ENCODE results near the gene PBX3. TPM values are rescaled to one million over a fixed set of nuclear protein-coding genes. Genes with fewer than 3 reads are reported as not detected.
"Not testable (repeated sequence)": the region's sequence is repeated elsewhere in the genome, so short reads cannot be mapped to it uniquely, and the experiment has no call there.

PBX3 gene
- total RNA-seq, 6 experiments from 2014 or later = 13.0 to 20.2 (median 15.0) TPM

DNA sequence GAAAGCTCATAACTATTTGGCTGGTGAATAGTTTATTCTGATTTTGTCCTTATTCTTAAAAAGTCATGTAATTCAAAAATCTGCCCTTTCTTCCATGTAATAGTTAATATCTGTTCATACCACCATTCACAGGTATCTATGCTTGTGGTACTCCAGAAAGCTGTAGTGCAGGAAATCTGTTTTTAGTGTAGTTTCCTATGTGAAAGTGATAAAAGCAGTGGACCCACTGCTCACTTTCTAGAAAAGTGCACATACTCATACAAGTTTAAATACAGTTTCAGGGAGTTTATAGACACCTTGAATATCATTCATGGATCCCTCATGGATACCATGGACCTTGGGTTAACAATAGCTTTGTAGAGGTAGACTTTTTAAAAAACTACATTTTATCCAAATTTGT is 20.2 kb downstream of the PBX3 start:
- Histone ChIP-seq H3K9me3 (no peaks in the 10 kb centered on the region), H3K4me1 (peaks cover 0 to 3% (median 0%) of the 10 kb centered on the region in 4 donors), H3K27me3 (no peaks in the 10 kb centered on the region), H3K4me3 (no peak overlapping the region), H3K27ac (no peak overlapping the region), H3K36me3 (no peaks in the 10 kb centered on the region)
- ATAC-seq = no peak
- intact Hi-C loops (cut with DNase I) = no loop called here
- no peak for DNase-seq
- no peak for TF ChIP-seq POLR2A (IDR thresholded peaks at IDR 0.05)
- TF ChIP-seq, protein P1, sequence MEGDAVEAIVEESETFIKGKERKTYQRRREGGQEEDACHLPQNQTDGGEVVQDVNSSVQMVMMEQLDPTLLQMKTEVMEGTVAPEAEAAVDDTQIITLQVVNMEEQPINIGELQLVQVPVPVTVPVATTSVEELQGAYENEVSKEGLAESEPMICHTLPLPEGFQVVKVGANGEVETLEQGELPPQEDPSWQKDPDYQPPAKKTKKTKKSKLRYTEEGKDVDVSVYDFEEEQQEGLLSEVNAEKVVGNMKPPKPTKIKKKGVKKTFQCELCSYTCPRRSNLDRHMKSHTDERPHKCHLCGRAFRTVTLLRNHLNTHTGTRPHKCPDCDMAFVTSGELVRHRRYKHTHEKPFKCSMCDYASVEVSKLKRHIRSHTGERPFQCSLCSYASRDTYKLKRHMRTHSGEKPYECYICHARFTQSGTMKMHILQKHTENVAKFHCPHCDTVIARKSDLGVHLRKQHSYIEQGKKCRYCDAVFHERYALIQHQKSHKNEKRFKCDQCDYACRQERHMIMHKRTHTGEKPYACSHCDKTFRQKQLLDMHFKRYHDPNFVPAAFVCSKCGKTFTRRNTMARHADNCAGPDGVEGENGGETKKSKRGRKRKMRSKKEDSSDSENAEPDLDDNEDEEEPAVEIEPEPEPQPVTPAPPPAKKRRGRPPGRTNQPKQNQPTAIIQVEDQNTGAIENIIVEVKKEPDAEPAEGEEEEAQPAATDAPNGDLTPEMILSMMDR (IDR thresholded peaks at IDR 0.05) = no peak

GRCh38 chr9:125768803-125769202 is 21.6 kb downstream of the PBX3 start:
- TF ChIP-seq, protein P1 (IDR thresholded peaks at IDR 0.05) = no peak
- no peak for TF ChIP-seq POLR2A (IDR thresholded peaks at IDR 0.05)
- no peaks in the 10 kb centered on the region for H3K4me1 ChIP-seq
- DNase-seq = no peak
- intact Hi-C loops (cut with DNase I) = no loop called here
- no peak for ATAC-seq
- no peaks in the 10 kb centered on the region for H3K36me3 ChIP-seq
- no peak overlapping the region for H3K4me3 ChIP-seq
- H3K27ac ChIP-seq = no peak overlapping the region
- 92% methylated on average over 1 of the region's 1 CpG for whole genome bisulfite sequencing (ENCODE audit: insufficient coverage, low coverage, low lambda C conversion rate, missing lambda C conversion rate)
- no peaks in the 10 kb centered on the region for H3K27me3 ChIP-seq
- no peaks in the 10 kb centered on the region for H3K9me3 ChIP-seq

DNA sequence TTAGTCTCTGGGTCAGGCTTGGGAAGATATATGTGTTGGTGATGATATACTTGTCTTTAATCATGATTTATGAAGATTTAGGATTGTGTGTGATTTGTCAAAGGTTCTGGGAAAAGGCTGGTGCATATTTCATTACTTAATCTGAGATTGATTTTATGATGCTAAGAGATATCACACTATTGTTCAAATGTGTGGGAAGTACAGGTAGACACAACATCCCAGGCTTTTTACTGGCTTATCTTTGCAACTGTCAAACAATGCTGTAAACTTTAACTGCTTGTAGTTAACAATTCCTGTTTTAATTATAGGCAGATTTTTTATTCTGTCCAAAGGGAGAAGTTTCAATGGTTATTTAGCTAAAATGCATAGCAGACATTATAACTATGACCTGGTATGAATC is 23.9 kb downstream of the PBX3 start:
- intact Hi-C loops (cut with DNase I) = no loop called here
- Histone ChIP-seq H3K27ac (no peak overlapping the region), H3K4me1 (no peaks in the 10 kb centered on the region), H3K4me3 (no peak overlapping the region), H3K36me3 (no peaks in the 10 kb centered on the region), H3K27me3 (no peaks in the 10 kb centered on the region), H3K9me3 (no peaks in the 10 kb centered on the region)
- TF ChIP-seq, protein P1 (IDR thresholded peaks at IDR 0.05) = no peak
- TF ChIP-seq POLR2A (IDR thresholded peaks at IDR 0.05) = no peak
- DNase-seq = no peak
- ATAC-seq = no peak

GRCh38 chr9:125772740-125773139 is 25.6 kb downstream of the PBX3 start:
- Histone ChIP-seq H3K27ac (no peak overlapping the region), H3K9me3 (no peaks in the 10 kb centered on the region), H3K36me3 (no peaks in the 10 kb centered on the region), H3K4me3 (no peak overlapping the region), H3K27me3 (no peaks in the 10 kb centered on the region), H3K4me1 (no peaks in the 10 kb centered on the region)
- ATAC-seq = no peak
- intact Hi-C loops (cut with DNase I) = no loop called here
- TF ChIP-seq, protein P1 (IDR thresholded peaks at IDR 0.05) = no peak
- no peak for TF ChIP-seq POLR2A (IDR thresholded peaks at IDR 0.05)
- 90% methylated on average over 1 of the region's 2 CpGs for WGBS (ENCODE audit: insufficient coverage, low coverage, low lambda C conversion rate, missing lambda C conversion rate)
- no peak for DNase-seq

- DNase-seq (no peak), ATAC-seq (no peak)
- intact Hi-C loops (cut with DNase I) = no loop called here
- TF ChIP-seq, protein P1 (IDR thresholded peaks at IDR 0.05) = no peak
- TF ChIP-seq POLR2A (IDR thresholded peaks at IDR 0.05) = no peak
- Histone ChIP-seq H3K27me3 (no peaks in the 10 kb centered on the region), H3K9me3 (no peaks in the 10 kb centered on the region), H3K4me1 (peaks cover 0 to 5% (median 0%) of the 10 kb centered on the region in 4 donors), H3K27ac (no peak overlapping the region), H3K4me3 (no peak overlapping the region), H3K36me3 (no peaks in the 10 kb centered on the region)
- WGBS (ENCODE audit: insufficient coverage, low coverage, low lambda C conversion rate, missing lambda C conversion rate) = 71% methylated on average over 4 of the region's 4 CpGs
Observed at GRCh38 chr9:125774106-125774505, 26.9 kb downstream of the PBX3 start.

DNA sequence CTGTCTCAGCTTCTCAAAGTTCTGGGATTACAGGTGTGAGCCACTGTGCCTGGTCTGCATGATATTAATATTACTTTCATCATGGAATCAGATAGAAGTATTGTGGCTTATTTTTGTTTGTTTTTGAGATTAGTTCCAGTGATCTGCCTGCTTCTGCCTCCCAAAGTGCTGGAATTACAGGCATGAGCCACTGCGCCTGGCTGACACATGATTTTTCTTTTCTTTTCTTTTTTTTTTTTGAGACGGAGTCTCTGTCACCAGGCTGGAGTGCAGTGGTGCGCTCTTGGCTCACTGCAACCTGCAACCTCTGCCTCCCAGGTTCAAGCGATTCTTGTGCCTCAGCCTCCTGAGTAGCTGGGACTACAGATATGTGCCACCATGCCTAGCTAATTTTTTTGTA is 29.6 kb downstream of the PBX3 start:
- intact Hi-C loops (cut with DNase I); DNase-seq; H3K4me3 ChIP-seq; H3K4me1 ChIP-seq; H3K27me3 ChIP-seq; H3K36me3 ChIP-seq; ATAC-seq; H3K27ac ChIP-seq; H3K9me3 ChIP-seq: not testable (repeated sequence)
- 61% methylated on average over 3 of the region's 4 CpGs for WGBS (ENCODE audit: insufficient coverage, low coverage, low lambda C conversion rate, missing lambda C conversion rate)

- H3K4me1 ChIP-seq; DNase-seq; H3K4me3 ChIP-seq; intact Hi-C loops (cut with DNase I); H3K9me3 ChIP-seq; H3K27me3 ChIP-seq; H3K36me3 ChIP-seq: not testable (repeated sequence)
- ATAC-seq = peak; percentile 87 to 95 (median 94)
- 15% methylated on average over 4 of the region's 6 CpGs for WGBS (ENCODE audit: insufficient coverage, low coverage, low lambda C conversion rate, missing lambda C conversion rate)
- peak overlapping the region in 1 of 3 donors; percentile 55 for H3K27ac ChIP-seq
Observed at GRCh38 chr9:125778538-125779219, 31.5 kb downstream of the PBX3 start.
